HCT116 (cell line): ENCODE data around the gene DCTN5. TPM values are rescaled to one million over a fixed set of nuclear protein-coding genes. Genes with fewer than 3 reads are reported as not detected.
"Not testable (repeated sequence)": the region's sequence is repeated elsewhere in the genome, so short reads cannot be mapped to it uniquely, and the experiment has no call there.

Experiments used
- ATAC-seq: fragments of 200-7000 bp; cut with Tn5 transposase; 2 replicates; pipeline ENCODE4 v1.9.1; 2020; ENCODE audit warnings: mild to moderate bottlenecking, moderate library complexity
- BruUV-seq: library from RNA; stranded (reverse); fragments of 400-500 nt; replicated peaks from 2 replicates; lab custom pipeline; 2021; lab: Mats Ljungman, UMichigan
- CTCF ChIA-PET: fragments of 300-600 bp; sonication (Branson Sonifier 250); formaldehyde crosslinking; loops from one replicate; lab custom pipeline; 2021; ENCODE audit warnings: antibody characterized with exemption; lab: Charles Lee
- POLR2A ChIA-PET: fragments of 300-600, 350-600 bp; sonication (Branson Sonifier 250); formaldehyde crosslinking; loops from one replicate; lab custom pipeline; 2021; ENCODE audit warnings: antibody characterized with exemption; lab: Charles Lee
- RAD21 ChIA-PET, 2 experiments: fragments of 300-600 bp; sonication (Branson Sonifier 250); formaldehyde crosslinking; loops; one replicate each; lab custom pipeline; 2023; ENCODE audit warnings: low total read pairs in 2 of 2; ENCODE audit not compliant: uncharacterized antibody in 2 of 2, unreplicated experiment in 2 of 2, low non-redundant PET in 1 of 2; lab: Charles Lee
- DNase-seq: peaks from one replicate; pipeline ENCODE4 v3.0.0-alpha.2; 2010; ENCODE audit warnings: low read depth, low spot score
- H2AFZ ChIP-seq: fragments of 200-600 bp; shearing (Covaris generic), sonication (generic); 2 replicates; pipeline ENCODE4 v1.6.1; 2017; ENCODE audit warnings: low read depth, mixed run types, mixed read lengths, antibody characterized with exemption, low read length; ENCODE audit not compliant: poor library complexity, severe bottlenecking
- H3K27ac ChIP-seq: 2 replicates; pipeline ENCODE4 v1.5.1; 2012; ENCODE audit warnings: low read depth, low read length
- H3K27me3 ChIP-seq: fragments of 200-600 bp; sonication (generic); 2 replicates; pipeline ENCODE4 v1.6.1; 2016; ENCODE audit warnings: mixed run types, low read length, mixed read lengths; ENCODE audit not compliant: insufficient read depth
- H3K36me3 ChIP-seq, 2 experiments: fragments of 200-500 bp in 1 of 2; fragments of 200-600 bp in 1 of 2; sonication (Bioruptor generic) in 1 of 2; sonication (generic) in 1 of 2; 2 replicates each; pipeline versions ENCODE4 v1.5.1 to v1.6.1; 2014 to 2016; ENCODE audit warnings: low read length in 2 of 2, inconsistent platforms in 1 of 2, mixed read lengths in 1 of 2, mixed run types in 1 of 2; ENCODE audit not compliant: insufficient read depth in 2 of 2, control insufficient read depth in 1 of 2
- H3K4me1 ChIP-seq, 2 experiments: fragments of 200-600 bp in 1 of 2; sonication (generic) in 1 of 2; 2 replicates each; pipeline versions ENCODE4 v1.5.1 to v1.6.1; 2012 to 2017; ENCODE audit warnings: low read length in 2 of 2, inconsistent platforms in 1 of 2, mild to moderate bottlenecking in 1 of 2, mixed read lengths in 1 of 2, mixed run types in 1 of 2, moderate library complexity in 1 of 2; ENCODE audit not compliant: insufficient read depth in 2 of 2, control insufficient read depth in 1 of 2
- H3K4me2 ChIP-seq: fragments of 200-600 bp; sonication (generic); 2 replicates; pipeline ENCODE4 v1.6.1; 2017; ENCODE audit warnings: mixed run types, low read length, mixed read lengths
- H3K4me3 ChIP-seq, 2 experiments: fragments of 200-600 bp in 1 of 2; sonication (generic) in 1 of 2; replicated peaks in 1 of 2; 2 replicates each; pipeline ENCODE4 v1.5.1; 2011 to 2016; ENCODE audit warnings: low read length in 2 of 2, control low read depth in 1 of 2, low read depth in 1 of 2, mild to moderate bottlenecking in 1 of 2, mixed read lengths in 1 of 2, mixed run types in 1 of 2
- H3K79me2 ChIP-seq: fragments of 200-600 bp; sonication (generic); 2 replicates; pipeline ENCODE4 v1.6.1; 2017; ENCODE audit warnings: mild to moderate bottlenecking, mixed run types, low read length, moderate library complexity, mixed read lengths; ENCODE audit not compliant: insufficient read depth
- H3K9ac ChIP-seq: fragments of 200-600 bp; sonication (generic); 2 replicates; pipeline ENCODE4 v1.6.1; 2016; ENCODE audit warnings: low read length, mixed read lengths
- H3K9me2 ChIP-seq: fragments of 200-600 bp; sonication (generic), shearing (Covaris generic); 2 replicates; pipeline ENCODE4 v1.6.1; 2017; ENCODE audit warnings: mixed run types, mild to moderate bottlenecking, moderate library complexity; ENCODE audit not compliant: insufficient read depth
- H3K9me3 ChIP-seq, 2 experiments: fragments of 200-500 bp in 1 of 2; fragments of 200-600 bp in 1 of 2; sonication (Bioruptor generic) in 1 of 2; sonication (generic) in 1 of 2; 2 replicates each; pipeline ENCODE4 v1.6.1; 2014 to 2017; ENCODE audit warnings: low read length in 2 of 2, mixed read lengths in 2 of 2, inconsistent platforms in 1 of 2, low read depth in 1 of 2, mild to moderate bottlenecking in 1 of 2, mixed run types in 1 of 2, moderate library complexity in 1 of 2; ENCODE audit not compliant: control insufficient read depth in 1 of 2, insufficient read depth in 1 of 2
- H4K20me1 ChIP-seq: fragments of 200-600 bp; sonication (generic), shearing (Covaris generic); 2 replicates; pipeline ENCODE4 v1.6.1; 2017; ENCODE audit warnings: mixed run types, mild to moderate bottlenecking, moderate library complexity; ENCODE audit not compliant: insufficient read depth
- CBX3 ChIP-seq: IDR thresholded peaks from 2 replicates; pipeline ENCODE4 v1.6.1; 2012; ENCODE audit warnings: low read depth
- CEBPB ChIP-seq: IDR thresholded peaks from 2 replicates; pipeline ENCODE4 v1.6.1; 2012; ENCODE audit warnings: low read depth
- EGR1 ChIP-seq: IDR thresholded peaks from 2 replicates; pipeline ENCODE4 v1.6.1; 2012; ENCODE audit warnings: low read depth
- ELF1 ChIP-seq: IDR thresholded peaks from 2 replicates; pipeline ENCODE4 v1.6.1; 2012; ENCODE audit warnings: low read depth, borderline replicate concordance
- EZH2 ChIP-seq: fragments of 200-600 bp; sonication (generic); IDR thresholded peaks from 2 replicates; pipeline ENCODE4 v1.6.1; 2017; ENCODE audit warnings: antibody characterized with exemption, mixed run types
- EZH2phosphoT487 ChIP-seq: fragments of 200-600 bp; IDR thresholded peaks from 2 replicates; pipeline ENCODE4 v1.6.1; 2018; ENCODE audit warnings: antibody characterized with exemption, borderline replicate concordance
- POLR2AphosphoS5 ChIP-seq: IDR thresholded peaks from 2 replicates; pipeline ENCODE4 v1.6.1; 2011; ENCODE audit warnings: mild to moderate bottlenecking, low read depth, low read length, moderate library complexity
- RAD21 ChIP-seq: IDR thresholded peaks from 2 replicates; pipeline ENCODE4 v1.6.1; 2012; ENCODE audit warnings: low read depth, mild to moderate bottlenecking
- SIN3A ChIP-seq: IDR thresholded peaks from 2 replicates; pipeline ENCODE4 v1.6.1; 2012; ENCODE audit warnings: low read depth
- SP1 ChIP-seq: IDR thresholded peaks from 2 replicates; pipeline ENCODE4 v1.6.1; 2012; ENCODE audit warnings: low read depth
- TCF7L2 ChIP-seq: IDR thresholded peaks from 2 replicates; pipeline ENCODE4 v1.7.0; 2011; ENCODE audit warnings: borderline replicate concordance, inconsistent platforms; ENCODE audit not compliant: insufficient read depth, insufficient read length; ENCODE audit errors: extremely low read depth
- YY1 ChIP-seq: IDR thresholded peaks from 2 replicates; pipeline ENCODE4 v1.6.1; 2011; ENCODE audit warnings: low read length, low read depth, moderate library complexity, mild to moderate bottlenecking; ENCODE audit not compliant: insufficient replicate concordance; ENCODE audit errors: extremely low read depth
- ZNF274 ChIP-seq: fragments of 200-500 bp; sonication (Bioruptor generic); IDR thresholded peaks from 2 replicates; pipeline ENCODE4 v1.6.1; 2014; ENCODE audit warnings: mild to moderate bottlenecking, low read depth, low read length, inconsistent platforms
- intact Hi-C: fragments of 100-400 bp; cut with micrococcal nuclease; formaldehyde crosslinking; loops from 2 replicates; pipeline ENCODE4 v1.10.0; 2022
- total RNA-seq: library from RNA; stranded (reverse); gene quantifications from one replicate; pipeline ENCODE4 v1.2.1, GENCODE V29; 2021; ENCODE audit not compliant: unreplicated experiment
- TF ChIP-seq, protein P1 (sequence below): IDR thresholded peaks from 2 replicates; pipeline ENCODE4 v1.6.1; 2011; ENCODE audit warnings: mild to moderate bottlenecking, low read length, moderate library complexity; ENCODE audit not compliant: insufficient replicate concordance; ENCODE audit errors: extremely low read depth
- TF ChIP-seq, protein P2 (sequence below): IDR thresholded peaks from 2 replicates; pipeline ENCODE4 v1.6.1; 2012

The DCTN5 gene
- total RNA-seq, 1 experiment from 2014 or later = 42.9 TPM

- CTCF ChIA-PET = no interaction called here
- intact Hi-C loops = no loop called here
- no TSS peak for BruUV-seq
- H3K79me2 ChIP-seq = peaks cover 12% of the 10 kb centered on the region
- H3K9me3 ChIP-seq = no peaks in the 10 kb centered on the region
- H3K27ac ChIP-seq = no peak overlapping the region
- peaks cover 24% of the 10 kb centered on the region in 2 experiments; a peak in 3 of 4 replicates for H3K36me3 ChIP-seq
- RAD21 ChIA-PET = no interaction called here
- no peaks in the 10 kb centered on the region for H4K20me1 ChIP-seq
- H3K4me2 ChIP-seq = no peak overlapping the region
- H3K4me3 ChIP-seq = no peak overlapping the region
- H3K9me2 ChIP-seq = no peaks in the 10 kb centered on the region
- no peaks in the 10 kb centered on the region for H3K27me3 ChIP-seq
- POLR2A ChIA-PET = no interaction called here
- no peak overlapping the region for H2AFZ ChIP-seq
- H3K9ac ChIP-seq = no peak overlapping the region
- no peak for DNase-seq
- TF ChIP-seq TCF7L2 (no peak), EZH2 (no peak), CEBPB (no peak), EGR1 (no peak), EZH2phosphoT487 (no peak), ELF1 (no peak), CBX3 (no peak), ZNF274 (no peak), POLR2AphosphoS5 (no peak), RAD21 (no peak), SP1 (no peak), YY1 (no peak), SIN3A (no peak)
- TF ChIP-seq, protein P1, sequence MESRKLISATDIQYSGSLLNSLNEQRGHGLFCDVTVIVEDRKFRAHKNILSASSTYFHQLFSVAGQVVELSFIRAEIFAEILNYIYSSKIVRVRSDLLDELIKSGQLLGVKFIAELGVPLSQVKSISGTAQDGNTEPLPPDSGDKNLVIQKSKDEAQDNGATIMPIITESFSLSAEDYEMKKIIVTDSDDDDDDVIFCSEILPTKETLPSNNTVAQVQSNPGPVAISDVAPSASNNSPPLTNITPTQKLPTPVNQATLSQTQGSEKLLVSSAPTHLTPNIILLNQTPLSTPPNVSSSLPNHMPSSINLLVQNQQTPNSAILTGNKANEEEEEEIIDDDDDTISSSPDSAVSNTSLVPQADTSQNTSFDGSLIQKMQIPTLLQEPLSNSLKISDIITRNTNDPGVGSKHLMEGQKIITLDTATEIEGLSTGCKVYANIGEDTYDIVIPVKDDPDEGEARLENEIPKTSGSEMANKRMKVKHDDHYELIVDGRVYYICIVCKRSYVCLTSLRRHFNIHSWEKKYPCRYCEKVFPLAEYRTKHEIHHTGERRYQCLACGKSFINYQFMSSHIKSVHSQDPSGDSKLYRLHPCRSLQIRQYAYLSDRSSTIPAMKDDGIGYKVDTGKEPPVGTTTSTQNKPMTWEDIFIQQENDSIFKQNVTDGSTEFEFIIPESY = no peak
- TF ChIP-seq, protein P2, sequence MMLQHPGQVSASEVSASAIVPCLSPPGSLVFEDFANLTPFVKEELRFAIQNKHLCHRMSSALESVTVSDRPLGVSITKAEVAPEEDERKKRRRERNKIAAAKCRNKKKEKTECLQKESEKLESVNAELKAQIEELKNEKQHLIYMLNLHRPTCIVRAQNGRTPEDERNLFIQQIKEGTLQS = no peak
- no peak for ATAC-seq
- no peaks in the 10 kb centered on the region for H3K4me1 ChIP-seq
Observed at GRCh38 chr16:23629516-23629915, 11.8 kb upstream of the DCTN5 start.

DNA sequence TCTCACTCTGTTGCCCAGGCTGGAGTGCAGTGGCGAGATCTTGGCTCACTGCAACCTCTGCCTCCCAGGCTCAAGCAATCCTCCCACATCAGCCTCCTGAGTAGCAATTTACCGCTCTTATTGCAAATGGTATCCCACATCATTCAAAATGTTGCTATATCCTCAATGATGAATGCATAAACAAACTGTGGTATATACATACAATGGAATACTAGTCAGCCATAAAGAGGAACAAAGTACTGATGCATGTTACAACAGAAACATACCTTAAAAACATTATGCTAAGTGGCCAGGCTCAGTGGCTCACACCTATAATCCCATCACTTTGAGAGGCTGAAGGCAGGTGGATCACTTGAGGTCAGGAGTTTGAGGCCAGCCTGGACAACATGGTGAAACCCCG, 9.4 kb upstream of the DCTN5 start:
- POLR2A ChIA-PET, RAD21 ChIA-PET: not testable (repeated sequence)

More for the DNA sequence above, 9.4 kb upstream of the DCTN5 start:
- intact Hi-C loops, H3K4me1 ChIP-seq, CTCF ChIA-PET, H3K9me2 ChIP-seq, H3K27ac ChIP-seq, DNase-seq, ATAC-seq, H3K4me3 ChIP-seq, H2AFZ ChIP-seq, H3K27me3 ChIP-seq, H4K20me1 ChIP-seq, H3K9me3 ChIP-seq, H3K9ac ChIP-seq, H3K4me2 ChIP-seq, BruUV-seq: not testable (repeated sequence)
- Histone ChIP-seq H3K79me2 (peaks cover 12% of the 10 kb centered on the region), H3K36me3 (peaks cover 30 to 32% of the 10 kb centered on the region in 2 experiments)
